HG03575 (cell line): ENCODE measurements around the gene MYPOP.

Source experiments
- ATAC-seq: cut with Tn5 transposase; IDR thresholded peaks from one replicate; pipeline ENCODE4 v1.9.1; 2021; ENCODE audit not compliant: unreplicated experiment, insufficient number of reproducible peaks, low FRiP score; ENCODE audit errors: extremely low read depth

Gene MYPOP

GRCh38 chr19:45842198-45842597 is 60.2 kb downstream of the MYPOP start:
- no peak for ATAC-seq
